HCT116 (cell line): ENCODE results near the gene POP5. TPM values are rescaled to one million over a fixed set of nuclear protein-coding genes. Genes with fewer than 3 reads are reported as not detected.
"Not testable (repeated sequence)": the region's sequence is repeated elsewhere in the genome, so short reads cannot be mapped to it uniquely, and the experiment has no call there.

Experiments used
- ATAC-seq: fragments of 200-7000 bp; cut with Tn5 transposase; 2 replicates; pipeline ENCODE4 v1.9.1; 2020; ENCODE audit warnings: mild to moderate bottlenecking, moderate library complexity
- BruUV-seq: library from RNA; stranded (reverse); fragments of 400-500 nt; replicated peaks from 2 replicates; lab custom pipeline; 2021; lab: Mats Ljungman, UMichigan
- CTCF ChIA-PET: fragments of 300-600 bp; sonication (Branson Sonifier 250); formaldehyde crosslinking; loops from one replicate; lab custom pipeline; 2021; ENCODE audit warnings: antibody characterized with exemption; lab: Charles Lee
- POLR2A ChIA-PET: fragments of 300-600, 350-600 bp; sonication (Branson Sonifier 250); formaldehyde crosslinking; loops from one replicate; lab custom pipeline; 2021; ENCODE audit warnings: antibody characterized with exemption; lab: Charles Lee
- RAD21 ChIA-PET, 2 experiments: fragments of 300-600 bp; sonication (Branson Sonifier 250); formaldehyde crosslinking; loops; one replicate each; lab custom pipeline; 2023; ENCODE audit warnings: low total read pairs in 2 of 2; ENCODE audit not compliant: uncharacterized antibody in 2 of 2, unreplicated experiment in 2 of 2, low non-redundant PET in 1 of 2; lab: Charles Lee
- DNase-seq: peaks from one replicate; pipeline ENCODE4 v3.0.0-alpha.2; 2010; ENCODE audit warnings: low read depth, low spot score
- H2AFZ ChIP-seq: fragments of 200-600 bp; shearing (Covaris generic), sonication (generic); 2 replicates; pipeline ENCODE4 v1.6.1; 2017; ENCODE audit warnings: low read depth, mixed run types, mixed read lengths, antibody characterized with exemption, low read length; ENCODE audit not compliant: poor library complexity, severe bottlenecking
- H3K27ac ChIP-seq: 2 replicates; pipeline ENCODE4 v1.5.1; 2012; ENCODE audit warnings: low read depth, low read length
- H3K27me3 ChIP-seq: fragments of 200-600 bp; sonication (generic); 2 replicates; pipeline ENCODE4 v1.6.1; 2016; ENCODE audit warnings: mixed run types, low read length, mixed read lengths; ENCODE audit not compliant: insufficient read depth
- H3K36me3 ChIP-seq, 2 experiments: fragments of 200-500 bp in 1 of 2; fragments of 200-600 bp in 1 of 2; sonication (Bioruptor generic) in 1 of 2; sonication (generic) in 1 of 2; 2 replicates each; pipeline versions ENCODE4 v1.5.1 to v1.6.1; 2014 to 2016; ENCODE audit warnings: low read length in 2 of 2, inconsistent platforms in 1 of 2, mixed read lengths in 1 of 2, mixed run types in 1 of 2; ENCODE audit not compliant: insufficient read depth in 2 of 2, control insufficient read depth in 1 of 2
- H3K4me1 ChIP-seq, 2 experiments: fragments of 200-600 bp in 1 of 2; sonication (generic) in 1 of 2; 2 replicates each; pipeline versions ENCODE4 v1.5.1 to v1.6.1; 2012 to 2017; ENCODE audit warnings: low read length in 2 of 2, inconsistent platforms in 1 of 2, mild to moderate bottlenecking in 1 of 2, mixed read lengths in 1 of 2, mixed run types in 1 of 2, moderate library complexity in 1 of 2; ENCODE audit not compliant: insufficient read depth in 2 of 2, control insufficient read depth in 1 of 2
- H3K4me2 ChIP-seq: fragments of 200-600 bp; sonication (generic); 2 replicates; pipeline ENCODE4 v1.6.1; 2017; ENCODE audit warnings: mixed run types, low read length, mixed read lengths
- H3K4me3 ChIP-seq, 2 experiments: fragments of 200-600 bp in 1 of 2; sonication (generic) in 1 of 2; replicated peaks in 1 of 2; 2 replicates each; pipeline ENCODE4 v1.5.1; 2011 to 2016; ENCODE audit warnings: low read length in 2 of 2, control low read depth in 1 of 2, low read depth in 1 of 2, mild to moderate bottlenecking in 1 of 2, mixed read lengths in 1 of 2, mixed run types in 1 of 2
- H3K79me2 ChIP-seq: fragments of 200-600 bp; sonication (generic); 2 replicates; pipeline ENCODE4 v1.6.1; 2017; ENCODE audit warnings: mild to moderate bottlenecking, mixed run types, low read length, moderate library complexity, mixed read lengths; ENCODE audit not compliant: insufficient read depth
- H3K9ac ChIP-seq: fragments of 200-600 bp; sonication (generic); 2 replicates; pipeline ENCODE4 v1.6.1; 2016; ENCODE audit warnings: low read length, mixed read lengths
- H3K9me2 ChIP-seq: fragments of 200-600 bp; sonication (generic), shearing (Covaris generic); 2 replicates; pipeline ENCODE4 v1.6.1; 2017; ENCODE audit warnings: mixed run types, mild to moderate bottlenecking, moderate library complexity; ENCODE audit not compliant: insufficient read depth
- H3K9me3 ChIP-seq, 2 experiments: fragments of 200-500 bp in 1 of 2; fragments of 200-600 bp in 1 of 2; sonication (Bioruptor generic) in 1 of 2; sonication (generic) in 1 of 2; 2 replicates each; pipeline ENCODE4 v1.6.1; 2014 to 2017; ENCODE audit warnings: low read length in 2 of 2, mixed read lengths in 2 of 2, inconsistent platforms in 1 of 2, low read depth in 1 of 2, mild to moderate bottlenecking in 1 of 2, mixed run types in 1 of 2, moderate library complexity in 1 of 2; ENCODE audit not compliant: control insufficient read depth in 1 of 2, insufficient read depth in 1 of 2
- H4K20me1 ChIP-seq: fragments of 200-600 bp; sonication (generic), shearing (Covaris generic); 2 replicates; pipeline ENCODE4 v1.6.1; 2017; ENCODE audit warnings: mixed run types, mild to moderate bottlenecking, moderate library complexity; ENCODE audit not compliant: insufficient read depth
- CEBPB ChIP-seq: IDR thresholded peaks from 2 replicates; pipeline ENCODE4 v1.6.1; 2012; ENCODE audit warnings: low read depth
- ELF1 ChIP-seq: IDR thresholded peaks from 2 replicates; pipeline ENCODE4 v1.6.1; 2012; ENCODE audit warnings: low read depth, borderline replicate concordance
- SIN3A ChIP-seq: IDR thresholded peaks from 2 replicates; pipeline ENCODE4 v1.6.1; 2012; ENCODE audit warnings: low read depth
- SP1 ChIP-seq: IDR thresholded peaks from 2 replicates; pipeline ENCODE4 v1.6.1; 2012; ENCODE audit warnings: low read depth
- ZFX ChIP-seq: fragments of 450-650 bp; IDR thresholded peaks from 2 replicates; pipeline ENCODE4 v1.6.1; 2017
- intact Hi-C: fragments of 100-400 bp; cut with micrococcal nuclease; formaldehyde crosslinking; loops from 2 replicates; pipeline ENCODE4 v1.10.0; 2022
- total RNA-seq: library from RNA; stranded (reverse); gene quantifications from one replicate; pipeline ENCODE4 v1.2.1, GENCODE V29; 2021; ENCODE audit not compliant: unreplicated experiment
- TF ChIP-seq, protein P1 (sequence below): IDR thresholded peaks from 2 replicates; pipeline ENCODE4 v1.6.1; 2012
- TF ChIP-seq, protein P2 (sequence below): IDR thresholded peaks from 2 replicates; pipeline ENCODE4 v1.6.1; 2012

POP5 gene
- total RNA-seq, 1 experiment from 2014 or later: 66.9 TPM

DNA sequence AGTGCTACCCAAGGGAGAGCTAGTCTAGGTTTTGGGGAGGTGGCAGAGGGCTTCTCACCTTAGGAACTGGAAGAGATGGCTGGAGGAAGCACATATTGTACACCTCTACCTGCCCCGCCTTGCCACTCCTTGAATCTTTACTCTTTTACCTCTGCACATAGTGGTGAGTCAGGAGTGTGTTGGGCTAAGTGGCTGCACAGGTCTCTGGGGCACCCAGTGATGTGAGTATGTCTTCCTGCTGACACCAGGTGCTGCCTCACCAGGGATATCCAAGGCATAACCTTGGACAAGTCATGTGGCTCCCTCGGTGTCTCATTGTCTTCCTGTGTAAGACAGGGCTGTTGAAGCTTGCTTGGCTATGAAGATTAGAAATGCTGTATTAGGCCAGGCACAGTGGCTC lies 39.4 kb upstream of the POP5 start:
- ATAC-seq: peak; percentile 77
- TF ChIP-seq, protein P1, sequence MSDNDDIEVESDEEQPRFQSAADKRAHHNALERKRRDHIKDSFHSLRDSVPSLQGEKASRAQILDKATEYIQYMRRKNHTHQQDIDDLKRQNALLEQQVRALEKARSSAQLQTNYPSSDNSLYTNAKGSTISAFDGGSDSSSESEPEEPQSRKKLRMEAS: peak; percentile 19; the same call in 1 of the 2 replicates
- no peak for TF ChIP-seq ELF1
- Histone ChIP-seq H3K4me1 (peaks cover 2 to 21% of the 10 kb centered on the region in 2 experiments; a peak in 2 of 4 replicates), H4K20me1 (no peaks in the 10 kb centered on the region), H3K79me2 (no peaks in the 10 kb centered on the region), H3K36me3 (no peaks in the 10 kb centered on the region), H3K27ac (no peak overlapping the region), H3K4me2 (peak overlapping the region; percentile 54), H3K4me3 (peak overlapping the region in 1 of 2 experiments; percentile 5; a peak in 1 of 4 replicates), H3K9ac (peak overlapping the region; percentile 6; the same call in 1 of the 2 replicates), H3K27me3 (no peaks in the 10 kb centered on the region), H3K9me3 (no peaks in the 10 kb centered on the region), H3K9me2 (no peaks in the 10 kb centered on the region), H2AFZ (no peak overlapping the region)
- POLR2A ChIA-PET: no interaction called here
- CTCF ChIA-PET: no interaction called here
- BruUV-seq: no TSS peak
- RAD21 ChIA-PET: no interaction called here
- no peak for DNase-seq
- intact Hi-C loops: no loop called here

DNA sequence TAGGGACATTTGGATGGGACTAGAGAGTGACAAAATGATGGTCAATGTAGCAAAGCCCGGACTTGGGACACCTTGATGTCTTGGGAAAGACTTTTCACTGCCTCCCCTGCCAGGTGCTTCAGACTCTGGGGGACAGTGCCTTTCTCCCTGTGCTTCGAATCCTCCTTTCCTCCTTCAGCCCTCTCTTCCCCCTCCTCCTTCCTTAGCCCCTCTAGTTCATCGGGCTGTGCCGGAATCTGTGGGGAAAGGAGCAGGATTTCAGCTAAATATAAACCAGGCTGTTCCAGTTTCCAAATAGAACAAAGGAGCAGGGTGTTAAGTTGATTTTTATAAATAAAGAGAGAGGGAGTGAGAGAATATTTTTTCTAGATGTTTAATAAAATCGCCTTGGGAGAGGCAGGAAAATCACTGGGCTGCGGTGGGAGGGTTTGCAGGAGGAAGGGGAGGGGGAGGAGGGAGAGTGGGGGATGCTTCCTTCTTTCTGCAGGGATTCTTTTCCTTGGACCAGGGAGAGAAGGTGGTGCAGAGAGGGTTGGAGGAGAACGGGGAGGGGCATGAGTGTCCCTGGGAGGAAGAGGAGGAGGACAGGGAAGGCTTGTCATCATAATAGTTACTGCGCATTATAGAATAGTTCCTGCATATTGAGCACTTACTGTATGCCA lies 37.9 kb upstream of the POP5 start:
- no peaks in the 10 kb centered on the region for H4K20me1 ChIP-seq
- ChIA-PET POLR2A (no interaction called here), RAD21 (no interaction called here), CTCF (no interaction called here)
- H3K9me2 ChIP-seq: no peaks in the 10 kb centered on the region
- H3K79me2 ChIP-seq: no peaks in the 10 kb centered on the region
- H3K36me3 ChIP-seq: no peaks in the 10 kb centered on the region
- H3K4me3 ChIP-seq: no peak overlapping the region
- intact Hi-C loops: no loop called here
- DNase-seq (no peak), ATAC-seq (no peak)
- H3K9me3 ChIP-seq: no peaks in the 10 kb centered on the region
- no TSS peak for BruUV-seq
- no peaks in the 10 kb centered on the region for H3K27me3 ChIP-seq
- H3K4me2 ChIP-seq: no peak overlapping the region
- no peak for TF ChIP-seq CEBPB
- TF ChIP-seq SIN3A: no peak
- no peak for TF ChIP-seq ZFX
- TF ChIP-seq SP1: no peak
- TF ChIP-seq, protein P2, sequence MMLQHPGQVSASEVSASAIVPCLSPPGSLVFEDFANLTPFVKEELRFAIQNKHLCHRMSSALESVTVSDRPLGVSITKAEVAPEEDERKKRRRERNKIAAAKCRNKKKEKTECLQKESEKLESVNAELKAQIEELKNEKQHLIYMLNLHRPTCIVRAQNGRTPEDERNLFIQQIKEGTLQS: no peak
- no peak overlapping the region for H3K27ac ChIP-seq
- H3K4me1 ChIP-seq: peaks cover 2 to 18% of the 10 kb centered on the region in 2 experiments; a peak in 2 of 4 replicates
- H2AFZ ChIP-seq: no peak overlapping the region
- no peak overlapping the region for H3K9ac ChIP-seq

DNA sequence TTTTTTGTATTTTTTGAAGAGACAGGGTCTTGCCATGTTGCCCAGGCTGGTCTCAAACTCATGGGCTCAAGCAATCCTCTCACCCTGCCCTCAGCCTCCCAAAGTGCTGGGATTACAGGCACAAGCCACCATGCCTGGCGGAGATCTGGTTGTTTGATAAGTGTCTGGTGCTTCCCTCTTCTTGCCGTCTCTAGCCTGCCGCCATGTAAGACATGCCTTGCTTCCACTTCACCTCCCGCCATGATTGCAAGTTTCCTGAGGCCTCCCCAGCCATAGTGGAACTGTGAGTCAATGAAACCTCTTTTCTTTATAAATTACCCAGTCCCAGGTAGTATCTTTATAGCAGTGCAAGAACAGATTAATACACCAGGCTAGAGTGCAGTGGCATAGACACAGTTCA lies 36.6 kb upstream of the POP5 start:
- CTCF ChIA-PET, H3K4me3 ChIP-seq, POLR2A ChIA-PET, H3K9me3 ChIP-seq, H3K4me2 ChIP-seq, H3K9ac ChIP-seq, H3K79me2 ChIP-seq, DNase-seq, RAD21 ChIA-PET, H3K27me3 ChIP-seq, ATAC-seq, H3K36me3 ChIP-seq, H3K9me2 ChIP-seq, H4K20me1 ChIP-seq, H2AFZ ChIP-seq, H3K27ac ChIP-seq, BruUV-seq, intact Hi-C loops: not testable (repeated sequence)
- peaks cover 2 to 18% of the 10 kb centered on the region in 2 experiments; a peak in 2 of 4 replicates for H3K4me1 ChIP-seq

DNA sequence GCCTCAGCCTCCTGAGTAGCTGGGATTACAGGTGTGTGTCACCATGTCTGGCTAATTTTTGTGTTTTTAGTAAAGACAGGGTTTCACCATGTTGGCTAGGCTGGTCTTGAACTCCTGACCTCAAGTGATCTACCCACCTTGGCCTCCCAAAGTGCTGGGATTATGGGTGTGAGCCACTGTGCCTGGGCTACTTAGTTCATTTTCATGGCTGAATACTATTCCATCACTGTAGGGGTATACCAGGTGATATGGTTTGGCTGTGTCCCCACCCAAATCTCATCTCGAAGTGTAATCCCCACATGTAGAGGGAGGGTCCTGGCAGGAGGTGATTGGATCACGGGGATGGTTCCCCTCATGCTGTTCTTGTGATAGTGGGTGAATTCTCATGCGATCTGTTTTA lies 36.0 kb upstream of the POP5 start:
- H3K79me2 ChIP-seq, H3K36me3 ChIP-seq, H2AFZ ChIP-seq, H3K9me2 ChIP-seq, H3K9me3 ChIP-seq, intact Hi-C loops, H3K27ac ChIP-seq, H4K20me1 ChIP-seq, BruUV-seq, H3K9ac ChIP-seq, H3K27me3 ChIP-seq, H3K4me2 ChIP-seq, DNase-seq, POLR2A ChIA-PET, ATAC-seq, RAD21 ChIA-PET, CTCF ChIA-PET, H3K4me3 ChIP-seq: not testable (repeated sequence)
- peaks cover 2 to 18% of the 10 kb centered on the region in 2 experiments; a peak in 2 of 4 replicates for H3K4me1 ChIP-seq
